HG02571 (cell line): ENCODE measurements around the gene CALML4.
"Not testable (repeated sequence)": the region's sequence is repeated elsewhere in the genome, so short reads cannot be mapped to it uniquely, and the experiment has no call there.

Experiments
- ATAC-seq: cut with Tn5 transposase; IDR thresholded peaks from one replicate; pipeline ENCODE4 v1.9.1; 2021; ENCODE audit warnings: mild to moderate bottlenecking, moderate library complexity; ENCODE audit not compliant: unreplicated experiment

CALML4 gene

GRCh38 chr15:68192804-68193486 is 12.2 kb downstream of the CALML4 start:
- ATAC-seq, result no peak

- ATAC-seq, result no peak
Measured at GRCh38 chr15:68192117-68192516, 13.0 kb downstream of the CALML4 start.

GRCh38 chr15:68191555-68191954 is 13.6 kb downstream of the CALML4 start:
- no peak for ATAC-seq

DNA sequence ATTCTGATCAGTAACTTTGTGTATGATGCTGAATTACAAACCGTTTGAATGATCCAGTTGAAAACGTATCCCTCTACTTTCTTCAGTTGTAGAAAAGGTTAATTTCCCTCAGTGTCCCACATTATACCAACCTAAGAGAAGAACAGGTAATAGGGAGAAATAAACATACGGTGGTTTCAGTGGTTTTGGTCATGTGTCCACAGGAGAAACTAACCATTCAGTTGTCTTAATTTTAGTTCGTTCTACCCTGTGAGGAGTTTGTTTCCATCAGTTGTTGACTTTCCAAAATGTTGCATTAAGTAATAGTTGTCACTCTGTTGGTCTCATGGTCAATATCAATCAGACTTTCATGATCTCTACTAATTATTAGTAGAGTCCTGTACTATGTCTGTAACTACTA is 15.1 kb downstream of the CALML4 start:
- no peak for ATAC-seq

- no peak for ATAC-seq
Measured at GRCh38 chr15:68188647-68189046, 16.5 kb downstream of the CALML4 start.

DNA sequence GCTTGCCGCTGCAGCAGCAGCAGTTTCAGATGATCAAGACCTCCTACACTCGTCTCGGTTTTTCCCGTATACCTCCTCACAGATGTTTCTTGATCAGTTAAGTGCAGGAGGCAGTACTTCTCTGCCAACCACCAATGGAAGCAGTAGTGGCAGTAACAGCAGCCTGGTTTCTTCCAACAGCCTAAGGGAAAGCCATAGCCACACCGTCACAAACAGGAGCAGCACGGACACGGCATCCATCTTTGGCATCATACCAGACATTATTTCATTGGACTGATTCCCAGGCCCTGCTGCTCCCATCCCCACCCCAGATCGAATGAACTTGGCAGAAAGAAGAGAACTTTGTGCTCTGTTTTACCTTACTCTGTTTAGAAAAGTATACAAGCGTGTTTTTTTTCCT is 17.6 kb downstream of the CALML4 start:
- ATAC-seq, result no peak

GRCh38 chr15:68186671-68187397 is 18.3 kb downstream of the CALML4 start:
- no peak for ATAC-seq

GRCh38 chr15:68184616-68185480 is 20.3 kb downstream of the CALML4 start:
- ATAC-seq, result no peak

- no peak for ATAC-seq
Measured at GRCh38 chr15:68183616-68184315, 21.4 kb downstream of the CALML4 start.

DNA sequence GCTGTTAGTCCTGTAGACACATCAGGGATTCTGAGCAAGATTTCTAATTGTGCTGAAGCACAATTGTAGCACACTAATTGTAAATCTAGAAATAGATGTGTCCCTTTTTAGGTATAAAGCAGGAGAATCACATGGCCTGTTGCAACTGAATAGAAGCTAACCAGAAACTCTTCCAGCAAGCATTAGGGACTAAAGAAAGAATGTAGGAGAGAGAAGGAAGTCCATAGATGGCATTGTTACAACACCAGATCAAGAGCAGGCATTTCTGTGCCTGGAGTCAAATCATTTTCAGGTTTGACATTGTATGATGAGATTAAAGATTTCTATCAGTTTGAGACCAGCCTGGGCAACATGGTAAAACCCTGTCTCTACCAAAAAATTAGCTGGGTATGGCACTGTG is 27.4 kb downstream of the CALML4 start:
- no peak for ATAC-seq

DNA sequence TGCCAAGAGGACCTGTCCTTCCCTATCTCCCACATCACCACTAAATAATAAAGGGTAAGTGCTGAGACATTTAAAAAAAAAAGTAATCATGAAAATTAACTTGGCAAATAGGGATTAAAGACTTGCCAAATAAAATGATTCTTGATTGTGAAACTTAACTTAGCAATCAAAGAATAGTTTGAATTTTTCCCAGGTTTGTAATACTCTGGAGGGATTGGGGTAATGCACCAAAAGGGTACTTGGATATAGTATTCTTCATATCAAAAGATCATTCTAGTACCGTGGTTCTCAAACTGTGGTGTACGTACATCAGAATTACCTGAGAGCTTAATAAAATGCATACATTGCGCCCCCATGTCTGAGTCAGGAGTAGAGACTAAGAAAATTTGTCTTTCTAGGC is 28.5 kb downstream of the CALML4 start:
- no peak for ATAC-seq

DNA sequence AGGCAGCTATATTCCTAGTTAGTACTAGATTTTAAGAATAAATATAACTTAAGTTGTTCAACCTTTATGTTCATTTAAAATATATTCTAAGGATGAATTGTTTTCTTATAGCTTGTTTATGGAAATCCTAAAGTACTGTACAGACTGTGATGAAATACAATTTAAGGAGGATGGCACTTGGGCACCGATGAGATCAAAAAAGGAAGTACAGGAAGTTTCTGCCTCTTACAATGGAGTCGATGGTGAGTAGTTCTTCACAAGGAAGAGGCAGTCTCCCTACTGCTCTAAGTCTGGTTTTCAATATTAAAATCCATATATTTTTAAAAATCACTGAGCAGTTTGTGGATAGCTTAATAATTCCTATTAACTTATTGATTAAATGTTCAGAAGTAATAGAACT is 29.6 kb downstream of the CALML4 start:
- ATAC-seq, result no peak

GRCh38 chr15:68173119-68173518 is 32.0 kb downstream of the CALML4 start:
- no peak for ATAC-seq

- ATAC-seq, result not testable (repeated sequence)
Measured at GRCh38 chr15:68172037-68172436, 33.1 kb downstream of the CALML4 start.

DNA sequence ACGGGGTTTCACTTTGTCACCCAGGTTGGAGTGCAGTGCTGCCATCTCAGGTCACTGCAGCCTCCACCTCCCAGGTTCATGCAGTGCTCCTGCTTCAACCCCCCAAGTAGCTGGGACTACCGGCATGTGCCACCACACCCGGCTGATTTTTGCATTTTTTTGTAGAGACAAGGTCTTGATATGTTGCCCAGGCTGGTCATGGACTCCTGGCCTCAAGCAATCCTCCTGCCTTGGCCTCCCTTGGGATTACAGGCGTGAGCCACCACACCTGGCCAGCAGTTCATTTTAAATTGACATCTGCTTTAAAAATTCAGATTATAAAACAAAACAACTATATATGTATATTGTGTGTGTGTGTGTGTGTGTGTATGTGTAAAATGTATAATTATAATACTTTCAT is 38.3 kb downstream of the CALML4 start:
- no peak for ATAC-seq

GRCh38 chr15:68163191-68163590 is 41.9 kb downstream of the CALML4 start:
- no peak for ATAC-seq

DNA sequence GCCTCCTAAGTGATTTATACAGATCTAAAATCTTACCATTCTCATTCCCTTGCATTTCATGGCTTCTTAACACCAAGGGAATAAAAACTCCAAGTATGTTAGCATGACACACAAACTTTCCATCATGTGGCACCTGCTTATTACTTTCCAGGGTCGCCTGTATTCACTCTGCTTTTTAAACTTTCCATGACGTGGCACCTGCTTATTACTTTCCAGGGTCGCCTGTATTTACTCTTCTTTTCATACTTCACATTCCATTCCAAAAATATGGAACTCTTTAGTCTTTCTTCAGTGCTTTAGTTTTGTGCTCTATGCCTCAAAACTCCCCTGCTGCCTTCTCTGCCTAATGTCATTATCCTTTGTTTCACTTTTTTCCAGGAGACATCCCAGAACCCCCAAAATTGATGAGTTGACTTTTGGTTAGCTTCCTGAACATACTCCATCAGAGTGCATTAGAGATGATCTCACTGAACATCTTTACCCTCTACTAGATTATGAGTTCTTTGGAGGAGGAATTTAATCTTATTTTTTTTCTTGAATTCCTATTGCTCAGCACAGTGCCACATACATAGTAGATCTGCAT is 47.0 kb downstream of the CALML4 start:
- ATAC-seq, result no peak

DNA sequence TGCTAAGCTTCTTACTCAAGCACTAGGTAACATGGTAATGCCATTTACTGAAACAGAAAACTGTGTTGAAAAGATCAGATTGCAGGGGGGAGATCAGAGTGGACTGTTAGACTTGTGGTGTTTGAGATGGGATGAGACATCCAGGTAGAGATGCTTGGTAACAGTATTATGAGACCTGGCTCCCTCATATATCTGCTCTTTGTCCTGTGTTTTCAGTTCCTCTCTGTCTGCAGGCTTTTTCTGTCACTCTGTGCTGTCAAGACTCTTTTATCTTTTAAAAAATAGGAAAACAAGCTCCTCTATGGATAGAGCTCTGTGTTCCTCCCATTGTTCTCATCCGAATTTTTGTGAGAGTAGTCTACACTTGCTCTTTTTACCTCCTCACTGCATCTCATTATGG is 48.1 kb downstream of the CALML4 start:
- ATAC-seq, result no peak

GRCh38 chr15:68154923-68155559 is 50.1 kb downstream of the CALML4 start:
- ATAC-seq, result no peak

DNA sequence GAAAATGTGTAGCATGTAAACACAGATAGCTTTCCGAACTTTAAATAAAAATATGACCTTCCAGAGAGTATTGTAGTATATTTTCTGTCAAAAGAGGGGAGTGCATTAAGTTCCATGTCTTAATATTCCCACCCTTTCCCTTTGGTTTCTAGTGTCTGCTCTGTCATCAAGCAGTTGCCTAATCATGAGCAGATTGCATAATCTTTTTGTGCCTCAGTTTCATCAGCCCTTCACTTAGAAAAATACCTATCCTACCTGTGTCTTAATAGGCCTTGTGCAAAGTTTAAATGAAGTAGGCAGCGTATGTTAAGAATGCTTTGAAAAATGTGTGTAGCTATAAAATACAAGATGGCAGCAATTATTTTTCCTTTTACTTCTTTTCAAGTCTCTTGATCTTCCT is 52.8 kb downstream of the CALML4 start:
- no peak for ATAC-seq
